ENCODE results near the gene ATF4.

- TF ChIP-seq CTCF (IDR thresholded peaks at IDR 0.05) (no peak), POLR2A (IDR thresholded peaks at IDR 0.05) (no peak)
These were observed 31.0 kb upstream of the ATF4 start for GRCh38 chr22:39489094-39490068.

Data from testis (tissue), 2 donors.